Transverse colon (tissue), 4 donors: ENCODE results near the gene C1orf56.

ENCODE experiments used
- EP300 ChIP-seq: sonication (generic); formaldehyde crosslinking; IDR thresholded peaks from one replicate; pipeline ENCODE4 v1.6.1; 2017; ENCODE audit warnings: antibody characterized with exemption, low read depth
- POLR2A ChIP-seq: fragments of 450-650 bp; IDR thresholded peaks from one replicate; pipeline ENCODE4 v1.6.1; 2016; ENCODE audit warnings: antibody characterized with exemption, mild to moderate bottlenecking, moderate library complexity
- POLR2AphosphoS5 ChIP-seq, 3 donors: sonication (generic); formaldehyde crosslinking; IDR thresholded peaks; one replicate each; pipeline ENCODE4 v1.6.1; 2016; ENCODE audit warnings: antibody characterized with exemption in 3 of 3
- TF ChIP-seq, protein P1 (sequence below), 5 experiments: fragments of 200-600 bp in 3 of 5; fragments of 450-650 bp in 2 of 5; sonication (generic) in 3 of 5; IDR thresholded peaks; 1 replicate in 2 of 5; 2 replicates in 3 of 5; pipeline ENCODE4 v1.5.1; 2016 to 2017; ENCODE audit warnings: antibody characterized with exemption in 5 of 5, inconsistent platforms in 3 of 5, mild to moderate bottlenecking in 2 of 5, moderate library complexity in 1 of 5

DNA sequence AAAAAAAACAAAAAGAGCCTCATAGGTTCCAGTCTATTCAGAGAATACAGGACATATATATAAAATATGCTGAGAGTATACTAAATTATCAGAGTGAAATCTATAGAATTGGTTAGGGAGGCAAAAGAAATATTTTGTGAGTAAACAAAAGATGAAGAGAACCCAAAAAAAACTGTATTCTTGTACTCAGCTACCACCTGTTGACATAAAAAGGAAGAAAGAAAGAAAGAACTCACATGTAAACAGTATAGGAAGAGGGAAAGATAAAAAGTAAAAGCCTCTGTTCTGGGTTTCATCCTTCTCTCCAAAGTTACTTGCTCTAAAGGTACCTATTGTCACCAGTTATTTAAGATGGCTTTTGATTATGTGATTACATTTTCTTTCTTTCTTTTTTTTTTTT lies 21.1 kb upstream of the C1orf56 start:
- TF ChIP-seq, protein P1, sequence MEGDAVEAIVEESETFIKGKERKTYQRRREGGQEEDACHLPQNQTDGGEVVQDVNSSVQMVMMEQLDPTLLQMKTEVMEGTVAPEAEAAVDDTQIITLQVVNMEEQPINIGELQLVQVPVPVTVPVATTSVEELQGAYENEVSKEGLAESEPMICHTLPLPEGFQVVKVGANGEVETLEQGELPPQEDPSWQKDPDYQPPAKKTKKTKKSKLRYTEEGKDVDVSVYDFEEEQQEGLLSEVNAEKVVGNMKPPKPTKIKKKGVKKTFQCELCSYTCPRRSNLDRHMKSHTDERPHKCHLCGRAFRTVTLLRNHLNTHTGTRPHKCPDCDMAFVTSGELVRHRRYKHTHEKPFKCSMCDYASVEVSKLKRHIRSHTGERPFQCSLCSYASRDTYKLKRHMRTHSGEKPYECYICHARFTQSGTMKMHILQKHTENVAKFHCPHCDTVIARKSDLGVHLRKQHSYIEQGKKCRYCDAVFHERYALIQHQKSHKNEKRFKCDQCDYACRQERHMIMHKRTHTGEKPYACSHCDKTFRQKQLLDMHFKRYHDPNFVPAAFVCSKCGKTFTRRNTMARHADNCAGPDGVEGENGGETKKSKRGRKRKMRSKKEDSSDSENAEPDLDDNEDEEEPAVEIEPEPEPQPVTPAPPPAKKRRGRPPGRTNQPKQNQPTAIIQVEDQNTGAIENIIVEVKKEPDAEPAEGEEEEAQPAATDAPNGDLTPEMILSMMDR (IDR thresholded peaks at IDR 0.05) = no peak
- no peak for TF ChIP-seq POLR2A
- no peak for TF ChIP-seq POLR2AphosphoS5 (IDR thresholded peaks at IDR 0.05)
- TF ChIP-seq EP300 = no peak
